GM18520 (cell line): ENCODE data around the gene FRAT1.

Experiments
- ATAC-seq: cut with Tn5 transposase; IDR thresholded peaks from one replicate; pipeline ENCODE4 v1.9.1; 2021; ENCODE audit not compliant: unreplicated experiment

FRAT1 gene

GRCh38 chr10:97363071-97363470, 44.0 kb downstream of the FRAT1 start:
- ATAC-seq, result no peak

- no peak for ATAC-seq
Observed at GRCh38 chr10:97365761-97366351, 46.8 kb downstream of the FRAT1 start.

- ATAC-seq, result no peak
Observed at GRCh38 chr10:97366572-97366971, 47.5 kb downstream of the FRAT1 start.

- no peak for ATAC-seq
Observed at GRCh38 chr10:97367126-97367649, 48.1 kb downstream of the FRAT1 start.
